Neural cell (in vitro differentiated cells): Measurements from ENCODE around the gene NAB2. TPM values are rescaled to one million over a fixed set of nuclear protein-coding genes. Genes with fewer than 3 reads are reported as not detected.

ENCODE experiments used
- H2AFZ ChIP-seq: fragments of 200-600, 300-800 bp; sonication (generic), shearing (Covaris generic); 2 replicates; pipeline ENCODE4 v1.6.0; 2014; ENCODE audit warnings: low read depth, mild to moderate bottlenecking, antibody characterized with exemption, low read length, moderate library complexity
- H3F3A ChIP-seq: fragments of 200-600 bp; shearing (Covaris generic); 2 replicates; pipeline ENCODE4 v1.6.1; 2016; ENCODE audit warnings: mild to moderate bottlenecking, moderate library complexity, mixed read lengths, antibody characterized with exemption, low read length; ENCODE audit not compliant: insufficient read depth, poor library complexity, severe bottlenecking
- H3K27ac ChIP-seq: fragments of 200-600, 300-800 bp; sonication (generic), shearing (Covaris generic); 2 replicates; pipeline ENCODE4 v1.5.1; 2014; ENCODE audit warnings: mild to moderate bottlenecking, low read length, moderate library complexity
- H3K27me3 ChIP-seq: fragments of 300-800, 200-600 bp; sonication (generic), shearing (Covaris generic); 2 replicates; pipeline ENCODE4 v1.6.0; 2014; ENCODE audit warnings: mild to moderate bottlenecking, low read depth, low read length, moderate library complexity; ENCODE audit not compliant: insufficient read depth
- H3K36me3 ChIP-seq: fragments of 300-800, 200-600 bp; sonication (generic), shearing (Covaris generic); 2 replicates; pipeline ENCODE4 v1.5.1; 2014; ENCODE audit warnings: mild to moderate bottlenecking, antibody characterized with exemption, low read length, moderate library complexity; ENCODE audit not compliant: insufficient read depth
- H3K4me2 ChIP-seq: fragments of 300-800, 200-600 bp; sonication (generic), shearing (Covaris generic); 2 replicates; pipeline ENCODE4 v1.6.0; 2014; ENCODE audit warnings: mild to moderate bottlenecking, low read length
- H3K4me3 ChIP-seq: fragments of 300-800, 200-600 bp; sonication (generic), shearing (Covaris generic); 2 replicates; pipeline ENCODE4 v1.5.1; 2014; ENCODE audit warnings: mild to moderate bottlenecking, low read length, moderate library complexity
- H3K79me2 ChIP-seq: fragments of 200-600 bp; shearing (Covaris generic); replicated peaks from 2 replicates; pipeline ENCODE4 v1.6.0; 2014; ENCODE audit warnings: mild to moderate bottlenecking, low read length, moderate library complexity; ENCODE audit not compliant: insufficient read depth
- H3K9ac ChIP-seq: fragments of 300-800, 200-600 bp; sonication (generic), shearing (Covaris generic); 2 replicates; pipeline ENCODE4 v1.6.1; 2016; ENCODE audit warnings: mild to moderate bottlenecking, low read length, mixed read lengths
- H3K9me2 ChIP-seq: fragments of 200-600 bp; shearing (Covaris generic); 2 replicates; pipeline ENCODE4 v1.6.1; 2016; ENCODE audit warnings: mild to moderate bottlenecking, low read length, mixed read lengths; ENCODE audit not compliant: insufficient read depth
- H3K9me3 ChIP-seq: fragments of 200-600, 300-800 bp; sonication (generic), shearing (Covaris generic); 2 replicates; pipeline ENCODE4 v1.6.1; 2016; ENCODE audit warnings: mild to moderate bottlenecking, mixed run types, low read length, moderate library complexity, mixed read lengths
- H4K20me1 ChIP-seq: fragments of 200-600 bp; shearing (Covaris generic); 2 replicates; pipeline ENCODE4 v1.6.1; 2016; ENCODE audit warnings: mild to moderate bottlenecking, mixed run types; ENCODE audit not compliant: insufficient read depth
- CTCF ChIP-seq: fragments of 450-650 bp; IDR thresholded peaks from 2 replicates; pipeline ENCODE4 v1.5.1; 2014; ENCODE audit warnings: antibody characterized with exemption, mild to moderate bottlenecking, moderate library complexity; ENCODE audit not compliant: poor library complexity, severe bottlenecking
- EP300 ChIP-seq: fragments of 450-650 bp; conservative IDR thresholded peaks from 2 replicates; pipeline ENCODE4 v1.6.1; 2014; ENCODE audit warnings: antibody characterized with exemption, mild to moderate bottlenecking, moderate library complexity; ENCODE audit not compliant: poor library complexity, severe bottlenecking
- EZH2 ChIP-seq: fragments of 200-600, 300-800 bp; shearing (Covaris generic), sonication (generic); IDR thresholded peaks from 2 replicates; pipeline ENCODE4 v1.6.1; 2014; ENCODE audit warnings: antibody characterized with exemption, low read length, borderline replicate concordance, mild to moderate bottlenecking; ENCODE audit not compliant: insufficient read depth, poor library complexity, severe bottlenecking
- MXI1 ChIP-seq: fragments of 450-650 bp; conservative IDR thresholded peaks from 2 replicates; pipeline ENCODE4 v1.6.1; 2014; ENCODE audit warnings: antibody characterized with exemption, mild to moderate bottlenecking; ENCODE audit not compliant: poor library complexity, severe bottlenecking
- POLR2AphosphoS5 ChIP-seq: IDR thresholded peaks from 2 replicates; pipeline ENCODE4 v1.6.1; 2012
- RAD21 ChIP-seq: fragments of 450-650 bp; conservative IDR thresholded peaks from 2 replicates; pipeline ENCODE4 v1.6.1; 2014; ENCODE audit warnings: antibody characterized with exemption, mild to moderate bottlenecking, moderate library complexity
- REST ChIP-seq: IDR thresholded peaks from 2 replicates; pipeline ENCODE4 v1.6.1; 2012; ENCODE audit warnings: borderline replicate concordance
- SMC3 ChIP-seq: fragments of 450-650 bp; conservative IDR thresholded peaks from 2 replicates; pipeline ENCODE4 v1.6.1; 2014; ENCODE audit warnings: antibody characterized with exemption, mild to moderate bottlenecking, moderate library complexity; ENCODE audit not compliant: poor library complexity
- TAF1 ChIP-seq: IDR thresholded peaks from 2 replicates; pipeline ENCODE4 v1.6.1; 2012; ENCODE audit warnings: low read depth
- polyA plus RNA-seq: library from polyadenylated mRNA; depleted of rRNA; stranded (reverse); fragments of >200 nt; gene quantifications from 2 replicates; pipeline ENCODE4 v1.2.3, GENCODE V29; 2014

The NAB2 gene
- polyA plus RNA-seq, 1 donor from 2014 or later = 15.6 TPM

GRCh38 chr12:57109207-57110103 lies 20.5 kb downstream of the NAB2 start:
- no peaks in the 10 kb centered on the region for H3K9me3 ChIP-seq
- H2AFZ ChIP-seq = no peak overlapping the region
- no peaks in the 10 kb centered on the region for H3K9me2 ChIP-seq
- TF ChIP-seq SMC3 (no peak), RAD21 (no peak), CTCF (no peak), POLR2AphosphoS5 (no peak), MXI1 (no peak), REST (no peak), TAF1 (no peak), EP300 (no peak), EZH2 (no peak)
- H4K20me1 ChIP-seq = no peaks in the 10 kb centered on the region
- no peak overlapping the region for H3K4me2 ChIP-seq
- H3K36me3 ChIP-seq = no peaks in the 10 kb centered on the region
- H3K27ac ChIP-seq = no peak overlapping the region
- H3K79me2 ChIP-seq = no peaks in the 10 kb centered on the region
- no peaks in the 10 kb centered on the region for H3K27me3 ChIP-seq
- no peak overlapping the region for H3K4me3 ChIP-seq
- H3K9ac ChIP-seq = no peak overlapping the region
- H3F3A ChIP-seq = no peaks in the 10 kb centered on the region

GRCh38 chr12:57110104-57111030 lies 21.5 kb downstream of the NAB2 start:
- no peaks in the 10 kb centered on the region for H3K27me3 ChIP-seq
- H4K20me1 ChIP-seq = no peaks in the 10 kb centered on the region
- H3K9ac ChIP-seq = no peak overlapping the region
- no peak overlapping the region for H3K27ac ChIP-seq
- H3F3A ChIP-seq = no peaks in the 10 kb centered on the region
- TF ChIP-seq TAF1 (no peak), RAD21 (no peak), SMC3 (no peak), MXI1 (no peak), POLR2AphosphoS5 (no peak), EZH2 (no peak), EP300 (no peak), CTCF (no peak), REST (no peak)
- H3K9me2 ChIP-seq = no peaks in the 10 kb centered on the region
- no peaks in the 10 kb centered on the region for H3K79me2 ChIP-seq
- H2AFZ ChIP-seq = no peak overlapping the region
- no peak overlapping the region for H3K4me3 ChIP-seq
- H3K36me3 ChIP-seq = no peaks in the 10 kb centered on the region
- H3K9me3 ChIP-seq = no peaks in the 10 kb centered on the region
- no peak overlapping the region for H3K4me2 ChIP-seq
